ENCODE measurements around the gene PIGH.

Gene PIGH

GRCh38 chr14:67580336-67581171 lies 19.5 kb downstream of the PIGH start:
- DNase-seq (ENCODE audit: low read depth, low spot score) = no peak
- CTCF ChIA-PET = interaction anchor here (1.0 to 22.7 kb wide), 11 partner anchors 9 to 155 kb away, joined by 3 to 582 read pairs (median 16); partner anchors contain the start of gene RDH12
- no peak for TF ChIP-seq CTCF (IDR thresholded peaks at IDR 0.05; ENCODE audit: insufficient read depth, low read length, missing control alignments)
- POLR2A ChIA-PET = no interaction called here
- no peak overlapping the region for H3K4me3 ChIP-seq (ENCODE audit: low read depth, low read length)

- no peak overlapping the region for H3K4me3 ChIP-seq (ENCODE audit: low read depth, low read length)
- CTCF ChIA-PET = interaction anchor here (1.1 to 22.7 kb wide), 9 partner anchors 9 to 154 kb away, joined by 3 to 582 read pairs (median 23); partner anchors contain the start of gene RDH12
- no peak for TF ChIP-seq CTCF (IDR thresholded peaks at IDR 0.05; ENCODE audit: insufficient read depth, low read length, missing control alignments)
- DNase-seq (ENCODE audit: low read depth, low spot score) = no peak
- POLR2A ChIA-PET = no interaction called here
Measured at GRCh38 chr14:67579636-67580035, 20.4 kb downstream of the PIGH start.

- ChIA-PET POLR2A (no interaction called here), CTCF (interaction anchor here (1.2 to 22.7 kb wide), 7 partner anchors 10 to 153 kb away, joined by 4 to 582 read pairs (median 230); partner anchors contain the start of gene RDH12)
- no peak for TF ChIP-seq CTCF (IDR thresholded peaks at IDR 0.05; ENCODE audit: insufficient read depth, low read length, missing control alignments)
- no peak for DNase-seq (ENCODE audit: low read depth, low spot score)
- H3K4me3 ChIP-seq (ENCODE audit: low read depth, low read length) = no peak overlapping the region
Measured at GRCh38 chr14:67579040-67579439, 21.0 kb downstream of the PIGH start.

- CTCF ChIA-PET = interaction anchor here (1.1 to 22.7 kb wide), 6 partner anchors 9 to 152 kb away, joined by 3 to 582 read pairs (median 250); partner anchors contain the start of genes PIGH and RDH12
- POLR2A ChIA-PET = no interaction called here
- TF ChIP-seq CTCF (IDR thresholded peaks at IDR 0.05; ENCODE audit: insufficient read depth, low read length, missing control alignments) = no peak
- H3K4me3 ChIP-seq (ENCODE audit: low read depth, low read length) = no peak overlapping the region
- DNase-seq (ENCODE audit: low read depth, low spot score) = no peak
Measured at GRCh38 chr14:67577909-67578749, 21.9 kb downstream of the PIGH start.

GRCh38 chr14:67577181-67577808 lies 22.8 kb downstream of the PIGH start:
- DNase-seq (ENCODE audit: low read depth, low spot score) = no peak
- TF ChIP-seq CTCF (IDR thresholded peaks at IDR 0.05; ENCODE audit: insufficient read depth, low read length, missing control alignments) = no peak
- ChIA-PET CTCF (interaction anchor here (1.2 to 22.7 kb wide), 5 partner anchors 8 to 151 kb away, joined by 3 to 582 read pairs (median 269); partner anchors contain the start of genes PIGH and RDH12), POLR2A (no interaction called here)
- no peak overlapping the region for H3K4me3 ChIP-seq (ENCODE audit: low read depth, low read length)
